Fibroblast of skin of back (primary cell): ENCODE data around the gene NLRP6.
"Not testable (repeated sequence)": the region's sequence is repeated elsewhere in the genome, so short reads cannot be mapped to it uniquely, and the experiment has no call there.

ENCODE experiments used
- DNase-seq: peaks from one replicate; pipeline ENCODE4 v3.0.0-alpha.2; 2013

The NLRP6 gene

GRCh38 chr11:325796-326591 lies 47.8 kb downstream of the NLRP6 start:
- DNase-seq = no peak

DNA sequence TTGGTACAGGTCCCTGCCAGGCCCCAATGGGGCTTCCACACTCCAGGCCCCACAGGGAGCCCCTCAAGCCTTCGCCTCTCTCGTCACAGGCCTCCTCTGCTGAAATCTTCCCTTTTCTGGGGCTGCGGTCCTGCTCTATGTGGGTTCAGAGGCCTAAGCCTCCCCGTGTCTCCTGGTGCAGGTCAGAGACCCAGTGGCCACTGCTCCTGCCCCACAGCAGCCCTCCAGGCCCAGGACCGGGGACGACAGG lies 48.3 kb downstream of the NLRP6 start:
- DNase-seq = no peak

GRCh38 chr11:326842-327580 lies 48.8 kb downstream of the NLRP6 start:
- peak; percentile 20 for DNase-seq

GRCh38 chr11:327581-327923 lies 49.3 kb downstream of the NLRP6 start:
- peak; percentile 30 for DNase-seq

- DNase-seq = no peak
Observed at GRCh38 chr11:328012-328411, 49.8 kb downstream of the NLRP6 start.

- DNase-seq = not testable (repeated sequence)
Observed at GRCh38 chr11:328516-329100, 50.4 kb downstream of the NLRP6 start.

GRCh38 chr11:329886-330253 lies 51.7 kb downstream of the NLRP6 start:
- no peak for DNase-seq

GRCh38 chr11:330307-330693 lies 52.1 kb downstream of the NLRP6 start:
- no peak for DNase-seq

- DNase-seq = no peak
Observed at GRCh38 chr11:330694-331357, 52.6 kb downstream of the NLRP6 start.

DNA sequence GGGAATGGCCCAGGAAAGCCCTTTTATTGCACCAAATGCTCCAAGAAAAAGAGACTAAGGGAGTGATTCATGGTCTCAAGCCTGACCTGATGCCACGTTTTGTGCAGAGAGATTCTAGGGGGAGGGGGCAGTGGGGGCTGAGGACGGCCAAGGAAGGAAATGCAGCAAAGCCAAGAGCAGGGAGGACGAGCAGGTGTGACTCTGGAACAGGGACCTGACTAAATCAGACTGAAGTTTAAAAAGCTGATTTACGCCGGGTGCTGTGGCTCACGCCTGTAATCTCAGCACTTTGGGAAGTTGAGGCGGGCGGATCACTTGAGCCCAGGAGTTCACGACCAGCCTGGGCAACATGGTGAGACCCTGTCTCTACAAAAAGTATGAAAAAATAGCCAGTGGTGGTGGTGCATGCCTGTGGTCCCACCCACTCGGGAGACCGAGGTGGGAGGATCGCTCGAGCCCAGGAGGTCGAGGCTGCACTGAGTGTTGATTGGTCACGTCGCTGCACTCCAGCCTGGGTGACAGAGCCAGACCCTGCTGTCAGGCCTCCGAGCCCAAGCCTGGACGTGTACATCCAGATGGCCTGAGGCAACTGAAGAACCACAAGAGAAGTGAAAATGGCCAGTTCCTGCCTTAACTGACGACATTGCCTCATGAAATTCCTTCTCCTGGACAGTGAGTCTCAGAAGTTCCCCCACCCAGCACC lies 53.3 kb downstream of the NLRP6 start:
- no peak for DNase-seq

DNA sequence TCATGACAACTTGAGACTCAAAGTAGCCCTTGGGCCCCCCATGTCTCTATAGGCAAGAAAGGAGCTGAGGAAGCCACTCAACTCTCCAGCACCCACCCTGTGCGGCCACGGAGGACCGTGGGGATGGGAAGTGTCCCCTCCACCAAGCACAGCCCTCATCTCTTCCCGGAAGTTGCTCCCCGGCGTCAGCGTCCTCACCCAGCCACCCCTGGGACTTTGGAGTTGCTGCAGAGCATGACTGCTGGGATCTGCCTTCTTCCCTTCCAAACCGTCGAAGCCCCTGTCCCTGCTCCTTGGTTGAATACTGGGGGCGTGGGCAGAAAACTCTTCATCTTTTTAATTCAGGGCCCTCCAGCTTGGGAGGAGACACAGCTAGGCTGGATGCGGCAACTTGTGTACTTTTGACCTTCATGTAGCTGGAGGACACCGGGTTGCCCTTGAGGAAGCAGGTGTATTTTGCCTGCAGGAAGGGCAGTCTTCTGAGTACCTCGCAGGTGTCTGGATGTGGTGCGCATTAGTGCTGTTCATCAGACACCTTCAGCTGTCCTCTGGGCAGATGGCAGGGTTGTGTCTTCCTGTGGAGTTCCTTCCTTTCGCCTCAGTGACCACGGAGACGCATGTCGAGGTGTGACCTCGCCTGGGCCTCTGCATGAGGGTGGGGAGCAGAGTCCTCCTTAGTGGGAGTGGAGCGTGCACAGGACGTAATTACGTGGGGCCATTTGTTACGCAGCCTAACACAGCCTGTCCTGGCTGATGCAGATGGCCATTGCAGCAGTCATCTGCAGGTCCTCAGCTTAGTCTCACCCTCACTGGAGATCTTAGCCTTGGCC lies 54.7 kb downstream of the NLRP6 start:
- DNase-seq = no peak

DNA sequence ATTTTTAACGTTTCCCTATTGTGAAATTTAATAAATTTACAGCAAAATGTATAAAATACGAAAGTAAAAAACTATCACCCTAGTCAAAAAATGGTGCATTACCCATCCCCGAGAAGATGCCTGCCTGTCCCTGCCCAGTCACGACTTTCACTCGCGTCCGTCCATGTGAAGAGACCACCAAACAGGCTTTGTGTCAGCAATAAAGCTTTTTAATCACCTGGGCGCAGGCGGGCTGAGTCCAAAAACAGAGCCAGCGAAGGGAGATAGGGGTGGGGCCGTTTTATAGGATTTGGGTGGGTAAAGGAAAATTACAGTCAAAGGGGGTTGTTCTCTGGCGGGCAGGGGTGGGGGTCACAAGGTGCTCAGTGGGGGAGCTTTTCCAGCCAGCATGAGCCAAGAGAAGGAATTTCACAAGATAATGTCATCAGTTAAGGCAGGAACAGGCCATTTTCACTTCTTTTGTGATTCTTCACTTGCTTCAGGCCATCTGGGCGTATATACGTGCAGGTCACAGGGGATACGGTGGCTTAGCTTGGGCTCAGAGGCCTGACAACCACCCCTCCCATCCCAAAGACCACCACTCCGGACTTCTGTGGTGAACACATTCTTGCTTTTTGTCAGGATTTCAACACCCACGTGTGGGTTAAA lies 55.5 kb downstream of the NLRP6 start:
- not testable (repeated sequence) for DNase-seq

DNA sequence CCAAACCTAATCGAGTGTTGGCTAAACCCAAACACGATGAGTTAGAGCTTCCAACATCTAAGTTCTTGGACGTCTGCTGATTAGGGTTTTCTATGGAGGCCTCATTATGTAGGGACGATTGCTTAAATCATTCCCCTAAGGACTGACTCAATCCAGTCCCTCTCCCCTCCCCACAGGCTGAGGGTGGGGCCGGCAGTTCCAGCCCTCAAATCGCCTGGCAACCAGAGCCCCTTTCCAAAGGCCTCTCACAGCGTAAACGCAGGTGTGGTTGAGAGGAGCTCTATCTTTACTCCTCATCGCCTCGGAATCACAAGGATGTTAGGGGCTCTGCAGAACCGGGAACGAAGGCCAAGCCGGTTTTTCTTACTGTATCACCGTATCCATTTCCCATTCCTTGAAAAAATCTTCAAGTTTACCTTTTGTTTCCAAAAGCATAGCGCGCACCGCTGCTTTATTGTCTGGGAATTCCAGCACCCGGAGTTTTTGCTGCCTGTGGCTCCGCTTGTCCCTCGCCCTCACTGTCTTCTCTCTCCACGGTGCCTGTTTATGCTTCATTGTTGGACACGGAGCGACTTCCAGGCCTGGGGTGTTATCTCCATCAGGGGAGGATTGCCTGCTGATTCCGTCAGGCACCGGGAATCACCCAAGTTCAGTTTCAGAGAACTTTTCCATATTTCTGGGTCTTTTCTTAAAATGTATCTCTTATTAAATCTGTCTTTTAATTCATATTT lies 56.2 kb downstream of the NLRP6 start:
- no peak for DNase-seq
